ENCODE data around the gene HNRNPA1L2. TPM values are rescaled to one million over a fixed set of nuclear protein-coding genes. Genes with fewer than 3 reads are reported as not detected.

HNRNPA1L2 gene
- total and polyA plus RNA-seq, 10 of the 15 experiments (the other 5 are each of a cell fraction or from before 2014, with no cell fraction given), result 3.3 to 12.0 (median 7.8) TPM

- no peak for TF ChIP-seq ZBTB11 (CRISPR knock-in tag; IDR thresholded peaks at IDR 0.05)
Observed at GRCh38 chr13:52670726-52671125, 28.5 kb downstream of the HNRNPA1L2 start (continued).

GRCh38 chr13:52673465-52673864 lies 31.2 kb downstream of the HNRNPA1L2 start:
- ChIA-PET RAD21 (ENCODE audit: unreplicated experiment) (interaction anchor here (0.9 to 2.6 kb wide), 6 partner anchors 9 to 135 kb away, joined by 3 to 22 read pairs (median 5); no protein-coding TSS in a partner anchor), POLR2A (interaction anchor here (0.9 kb wide), 1 partner anchor 52 kb away, joined by 3 read pairs; no protein-coding TSS in a partner anchor), CTCF (interaction anchor here (0.7 to 3.4 kb wide), 5 partner anchors 17 to 135 kb away, joined by 3 to 43 read pairs (median 3); no protein-coding TSS in a partner anchor), SMC1A (ENCODE audit: uncharacterized antibody, unreplicated experiment) (interaction anchor here (0.9 to 3.0 kb wide), 8 partner anchors 14 to 135 kb away, joined by 3 to 24 read pairs (median 6); no protein-coding TSS in a partner anchor)
- intact Hi-C loops (cut with micrococcal nuclease; ENCODE audit: unreplicated experiment), result no loop called here
- Histone ChIP-seq H3K4me2 (ENCODE audit: control insufficient read depth, insufficient read depth) (no peak overlapping the region), H3K27me3 (replicated peaks in 1 of 2; ENCODE audit: control insufficient read depth in 2 of 2, insufficient read depth in 2 of 2, low read length in 1 of 2) (no peaks in the 10 kb centered on the region), H3K36me3 (ENCODE audit: control insufficient read depth in 2 of 2, insufficient read depth in 2 of 2, low read length in 1 of 2) (peaks cover 0 to 17% of the 10 kb centered on the region in 2 experiments; a peak in 2 of 4 replicates), H3K79me2 (ENCODE audit: control insufficient read depth, insufficient read depth, low read length) (no peaks in the 10 kb centered on the region; the same call in 1 of the 2 replicates), H4K20me1 (ENCODE audit: control insufficient read depth, insufficient read depth) (no peaks in the 10 kb centered on the region), H2AFZ (ENCODE audit: control insufficient read depth, low read depth, low read length) (no peak overlapping the region), H3K4me3 (no peak overlapping the region), H3K9me3 (replicated peaks; ENCODE audit: control insufficient read depth, insufficient read depth, low read length) (no peaks in the 10 kb centered on the region), H3K4me1 (ENCODE audit: control insufficient read depth, insufficient read depth, low read length) (no peaks in the 10 kb centered on the region), H3K27ac (ENCODE audit: control insufficient read depth, insufficient read depth) (no peak overlapping the region), H3K9ac (ENCODE audit: control insufficient read depth, insufficient read depth, low read length) (no peak overlapping the region)
- in situ Hi-C loops (cut with MboI), result no loop called here
- ATAC-seq (peak; percentile 42), DNase-seq (ENCODE audit: low read depth, low spot score) (no peak), FAIRE-seq (no peak)
- TF ChIP-seq NBN (IDR thresholded peaks at IDR 0.05) (no peak), HDAC2 (IDR thresholded peaks at IDR 0.05) (no peak), ZNF207 (IDR thresholded peaks at IDR 0.05; ENCODE audit: borderline replicate concordance) (no peak), RAD51 (IDR thresholded peaks at IDR 0.05) (no peak), ZNF687 (IDR thresholded peaks at IDR 0.05) (no peak), SMARCA5 (IDR thresholded peaks at IDR 0.05) (no peak), SRF (IDR thresholded peaks at IDR 0.05; ENCODE audit: low read depth in 2 of 2, low read length in 2 of 2) (no peak), ZZZ3 (IDR thresholded peaks at IDR 0.05; ENCODE audit: control insufficient read depth, insufficient read length, low read depth) (no peak), FOS (IDR thresholded peaks at IDR 0.05; ENCODE audit: borderline replicate concordance, extremely low read depth, insufficient read length) (no peak)
- no TSS peak for BruUV-seq (replicated peaks)
- 92% methylated on average over 1 of the region's 1 CpG for WGBS (ENCODE audit: insufficient coverage, insufficient replicate concordance, low lambda C conversion rate, missing lambda C conversion rate)

Measured in GM12878 (cell line).